ENCODE measurements around the gene SAMD4A.

The SAMD4A gene

GRCh38 chr14:54667026-54667744 lies 100.3 kb downstream of the SAMD4A start:
- in situ Hi-C loops (cut with HindIII; ENCODE audit: low pct_unique_long_range_greater_than_20kb, low sequenced_read_pairs), result no loop called here
- TF ChIP-seq JUND (IDR thresholded peaks at IDR 0.05; ENCODE audit: low read depth), result no peak
- no peak for DNase-seq (ENCODE audit: low read depth in 1 of 2, low spot score in 1 of 2)

GRCh38 chr14:54667764-54668163 lies 100.8 kb downstream of the SAMD4A start:
- DNase-seq (ENCODE audit: low read depth in 1 of 2, low spot score in 1 of 2), result no peak
- no peak for TF ChIP-seq JUND (IDR thresholded peaks at IDR 0.05; ENCODE audit: low read depth)

GRCh38 chr14:54669721-54670561 lies 103.0 kb downstream of the SAMD4A start:
- in situ Hi-C loops (cut with HindIII; ENCODE audit: low pct_unique_long_range_greater_than_20kb, low sequenced_read_pairs), result no loop called here
- TF ChIP-seq JUND (IDR thresholded peaks at IDR 0.05; ENCODE audit: low read depth), result no peak
- no peak for DNase-seq (ENCODE audit: low read depth in 1 of 2, low spot score in 1 of 2)

More at GRCh38 chr14:54667764-54668163, 100.8 kb downstream of the SAMD4A start:
- in situ Hi-C loops (cut with HindIII; ENCODE audit: low pct_unique_long_range_greater_than_20kb, low sequenced_read_pairs), result no loop called here

- TF ChIP-seq JUND (IDR thresholded peaks at IDR 0.05; ENCODE audit: low read depth), result no peak
- DNase-seq (ENCODE audit: low read depth in 1 of 2, low spot score in 1 of 2), result peak in 1 of 2 experiments; percentile 32
- in situ Hi-C loops (cut with HindIII; ENCODE audit: low pct_unique_long_range_greater_than_20kb, low sequenced_read_pairs), result no loop called here
These were observed 104.6 kb downstream of the SAMD4A start for GRCh38 chr14:54671537-54671936.

GRCh38 chr14:54672181-54672580 lies 105.3 kb downstream of the SAMD4A start:
- no peak for DNase-seq (ENCODE audit: low read depth in 1 of 2, low spot score in 1 of 2)
- in situ Hi-C loops (cut with HindIII; ENCODE audit: low pct_unique_long_range_greater_than_20kb, low sequenced_read_pairs), result no loop called here
- TF ChIP-seq JUND (IDR thresholded peaks at IDR 0.05; ENCODE audit: low read depth), result no peak

- TF ChIP-seq JUND (IDR thresholded peaks at IDR 0.05; ENCODE audit: low read depth), result no peak
- no peak for DNase-seq (ENCODE audit: low read depth in 1 of 2, low spot score in 1 of 2)
- in situ Hi-C loops (cut with HindIII; ENCODE audit: low pct_unique_long_range_greater_than_20kb, low sequenced_read_pairs), result no loop called here
These were observed 105.8 kb downstream of the SAMD4A start for GRCh38 chr14:54672688-54673087.

GRCh38 chr14:54673193-54674045 lies 106.5 kb downstream of the SAMD4A start:
- DNase-seq (ENCODE audit: low read depth in 1 of 2, low spot score in 1 of 2), result peak in 1 of 2 experiments; percentile 36
- in situ Hi-C loops (cut with HindIII; ENCODE audit: low pct_unique_long_range_greater_than_20kb, low sequenced_read_pairs), result no loop called here
- no peak for TF ChIP-seq JUND (IDR thresholded peaks at IDR 0.05; ENCODE audit: low read depth)

GRCh38 chr14:54674046-54674741 lies 107.3 kb downstream of the SAMD4A start:
- TF ChIP-seq JUND (IDR thresholded peaks at IDR 0.05; ENCODE audit: low read depth), result no peak
- no peak for DNase-seq (ENCODE audit: low read depth in 1 of 2, low spot score in 1 of 2)
- in situ Hi-C loops (cut with HindIII; ENCODE audit: low pct_unique_long_range_greater_than_20kb, low sequenced_read_pairs), result no loop called here

GRCh38 chr14:54675236-54676128 lies 108.6 kb downstream of the SAMD4A start:
- no peak for DNase-seq (ENCODE audit: low read depth in 1 of 2, low spot score in 1 of 2)
- in situ Hi-C loops (cut with HindIII; ENCODE audit: low pct_unique_long_range_greater_than_20kb, low sequenced_read_pairs), result no loop called here
- TF ChIP-seq JUND (IDR thresholded peaks at IDR 0.05; ENCODE audit: low read depth), result no peak

- DNase-seq (ENCODE audit: low read depth in 1 of 2, low spot score in 1 of 2), result no peak
- no peak for TF ChIP-seq JUND (IDR thresholded peaks at IDR 0.05; ENCODE audit: low read depth)
- in situ Hi-C loops (cut with HindIII; ENCODE audit: low pct_unique_long_range_greater_than_20kb, low sequenced_read_pairs), result no loop called here
These were observed 110.1 kb downstream of the SAMD4A start for GRCh38 chr14:54676812-54677708.

Data from T47D (cell line).